Liver (tissue), 9 donors: ENCODE measurements around the gene MAGEA3. TPM values are rescaled to one million over a fixed set of nuclear protein-coding genes. Genes with fewer than 3 reads are reported as not detected.

Experiments
- DNase-seq: peaks from one replicate; pipeline ENCODE4 v3.0.0-alpha.2; 2017; ENCODE audit warnings: low spot score
- H3K27ac ChIP-seq, 2 donors: one replicate each; pipeline ENCODE4 v1.7.0; 2013; ENCODE audit warnings: inconsistent platforms in 2 of 2, low read length in 2 of 2, control low read depth in 1 of 2, low read depth in 1 of 2, mild to moderate bottlenecking in 1 of 2
- H3K27me3 ChIP-seq, 4 donors: one replicate each; pipeline versions ENCODE4 v1.6.1 to v1.7.0; 2013; ENCODE audit warnings: low read length in 3 of 4, inconsistent platforms in 1 of 4, mild to moderate bottlenecking in 1 of 4, moderate library complexity in 1 of 4; ENCODE audit not compliant: control insufficient read depth in 4 of 4, insufficient read depth in 4 of 4
- H3K36me3 ChIP-seq, 4 donors: one replicate each; pipeline versions ENCODE4 v1.6.1 to v1.7.0; 2013; ENCODE audit warnings: low read length in 3 of 4, mild to moderate bottlenecking in 3 of 4, low read depth in 1 of 4, moderate library complexity in 1 of 4; ENCODE audit not compliant: control insufficient read depth in 4 of 4, insufficient read depth in 3 of 4
- H3K4me1 ChIP-seq, 4 donors: one replicate each; pipeline versions ENCODE4 v1.6.1 to v1.7.0; 2013; ENCODE audit warnings: low read length in 3 of 4, mild to moderate bottlenecking in 3 of 4, moderate library complexity in 1 of 4; ENCODE audit not compliant: control insufficient read depth in 4 of 4, insufficient read depth in 4 of 4
- H3K4me3 ChIP-seq, 3 donors: one replicate each; pipeline versions ENCODE4 v1.6.1 to v1.7.0; 2013; ENCODE audit warnings: low read length in 3 of 3, control low read depth in 1 of 3, low read depth in 1 of 3, mild to moderate bottlenecking in 1 of 3
- H3K9ac ChIP-seq, 2 donors: one replicate each; pipeline ENCODE4 v1.7.0; 2013; ENCODE audit warnings: low read length in 2 of 2, mild to moderate bottlenecking in 2 of 2, moderate library complexity in 2 of 2, control low read depth in 1 of 2, low read depth in 1 of 2
- H3K9me3 ChIP-seq, 4 donors: one replicate each; pipeline versions ENCODE4 v1.6.1 to v1.7.0; 2013; ENCODE audit warnings: low read length in 3 of 4; ENCODE audit not compliant: control insufficient read depth in 4 of 4
- EGR1 ChIP-seq, 2 donors: IDR thresholded peaks; 2 replicates each; pipeline ENCODE4 v1.6.1; 2016 to 2018; ENCODE audit warnings: antibody characterized with exemption in 2 of 2, low read depth in 2 of 2
- FOXA1 ChIP-seq: IDR thresholded peaks from 2 replicates; pipeline ENCODE4 v1.6.1; 2016; ENCODE audit warnings: antibody characterized with exemption
- FOXA2 ChIP-seq: IDR thresholded peaks from 2 replicates; pipeline ENCODE4 v1.6.1; 2016; ENCODE audit warnings: antibody characterized with exemption
- GABPA ChIP-seq, 2 donors: IDR thresholded peaks in 1 of 2; conservative IDR thresholded peaks in 1 of 2; 2 replicates each; pipeline ENCODE4 v1.6.1; 2016; ENCODE audit warnings: antibody characterized with exemption in 2 of 2, mild to moderate bottlenecking in 1 of 2, moderate library complexity in 1 of 2
- HNF4A ChIP-seq, 2 donors: conservative IDR thresholded peaks; 2 replicates each; pipeline ENCODE4 v1.6.1; 2016; ENCODE audit warnings: antibody characterized with exemption in 2 of 2, mild to moderate bottlenecking in 2 of 2
- HNF4G ChIP-seq: IDR thresholded peaks from 2 replicates; pipeline ENCODE4 v1.6.1; 2016; ENCODE audit warnings: antibody characterized with exemption
- JUND ChIP-seq, 2 donors: IDR thresholded peaks; 2 replicates each; pipeline ENCODE4 v1.6.1; 2016; ENCODE audit warnings: antibody characterized with exemption in 2 of 2
- NR2F2 ChIP-seq: IDR thresholded peaks from 2 replicates; pipeline ENCODE4 v1.6.1; 2016; ENCODE audit warnings: antibody characterized with exemption
- RAD21 ChIP-seq, 2 donors: IDR thresholded peaks; 2 replicates each; pipeline ENCODE4 v1.6.1; 2016; ENCODE audit warnings: antibody characterized with exemption in 2 of 2, mild to moderate bottlenecking in 2 of 2
- RXRA ChIP-seq, 2 donors: IDR thresholded peaks; 2 replicates each; pipeline ENCODE4 v1.6.1; 2017 to 2018; ENCODE audit warnings: antibody characterized with exemption in 2 of 2, mild to moderate bottlenecking in 1 of 2
- SP1 ChIP-seq: IDR thresholded peaks from 2 replicates; pipeline ENCODE4 v1.6.1; 2018; ENCODE audit warnings: antibody characterized with exemption, mild to moderate bottlenecking
- TAF1 ChIP-seq: conservative IDR thresholded peaks from 2 replicates; pipeline ENCODE4 v1.6.1; 2016; ENCODE audit warnings: antibody characterized with exemption, mild to moderate bottlenecking
- YY1 ChIP-seq: IDR thresholded peaks from 2 replicates; pipeline ENCODE4 v1.6.1; 2016; ENCODE audit warnings: antibody characterized with exemption, mild to moderate bottlenecking
- WGBS: extraction: QIAGEN DNeasy Blood & Tissue Kit; methylation state at CpG from one replicate; pipeline ENCODE4 v1.1.7; 2013; 5-methylcytosine and 5-hydroxymethylcytosine counted together
- polyA plus RNA-seq, 2 donors: library from polyadenylated mRNA; stranded (reverse) in 1 of 2; unstranded in 1 of 2; fragments of 200-250 nt in 1 of 2; fragments of >200 nt in 1 of 2; fragmentation: Nextera tagmentation in 1 of 2; extraction: Ambion mirVana in 1 of 2; gene quantifications; one replicate each; pipeline versions ENCODE4 v1.2.1 to v1.2.3, GENCODE V29; 2013 to 2015
- total RNA-seq, 2 donors: library from RNA; depleted of rRNA; stranded (reverse); fragments of >200 nt; gene quantifications; one replicate each; pipeline ENCODE4 v1.2.3, GENCODE V29; 2014
- TF ChIP-seq, protein P1 (sequence below): IDR thresholded peaks from 2 replicates; pipeline ENCODE4 v1.6.1; 2016; ENCODE audit warnings: antibody characterized with exemption
- TF ChIP-seq, protein P2 (sequence below): IDR thresholded peaks from 2 replicates; pipeline ENCODE4 v1.6.1; 2016; ENCODE audit warnings: antibody characterized with exemption
- TF ChIP-seq, protein P3 (sequence below): fragments of 150-350 bp; IDR thresholded peaks from 2 replicates; pipeline ENCODE4 v1.5.1; 2017; ENCODE audit warnings: improper control_type of control experiment, low read depth, low read length; ENCODE audit not compliant: missing input control
- TF ChIP-seq, protein P4 (sequence below): IDR thresholded peaks from 2 replicates; pipeline ENCODE4 v1.6.1; 2016; ENCODE audit warnings: antibody characterized with exemption, mild to moderate bottlenecking
- TF ChIP-seq, protein P5 (sequence below): IDR thresholded peaks from 2 replicates; pipeline ENCODE4 v1.6.1; 2016; ENCODE audit warnings: antibody characterized with exemption
- donor health status: healthy.
- donor health status: healthy.
- donor health status: healthy.
- donor health status: healthy.
- donor health status: healthy.

MAGEA3 gene
- total and polyA plus RNA-seq, 4 donors: not detected

DNA sequence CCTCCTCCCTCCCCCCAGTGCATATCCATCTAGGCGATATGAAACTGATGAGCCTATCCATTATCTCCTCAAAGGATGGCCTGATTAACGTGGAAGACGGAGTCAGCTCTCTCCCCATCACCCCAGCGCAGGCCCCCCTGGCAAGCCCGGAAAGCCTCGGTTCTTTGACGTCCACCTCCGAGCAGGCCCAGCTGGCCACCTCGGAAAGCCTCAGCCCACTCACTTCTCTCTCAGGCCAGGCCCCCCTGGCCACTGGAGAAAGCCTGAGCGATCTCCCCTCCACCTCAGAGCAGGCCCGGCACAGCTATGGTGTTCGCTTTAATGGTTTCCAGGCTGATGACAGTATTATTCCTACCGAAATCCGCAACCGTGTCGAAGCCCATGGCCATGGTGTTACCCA is 46.1 kb upstream of the MAGEA3 start:
- Histone ChIP-seq H3K27ac (no peak overlapping the region), H3K9ac (no peak overlapping the region), H3K36me3 (no peaks in the 10 kb centered on the region), H3K4me1 (peaks cover 0 to 7% (median 1%) of the 10 kb centered on the region in 4 donors), H3K4me3 (no peak overlapping the region), H3K27me3 (no peaks in the 10 kb centered on the region), H3K9me3 (peaks cover 0 to 2% (median 0%) of the 10 kb centered on the region in 4 donors)
- 94% methylated on average over 16 of the region's 16 CpGs for WGBS
- DNase-seq: no peak
- TF ChIP-seq, protein P1, sequence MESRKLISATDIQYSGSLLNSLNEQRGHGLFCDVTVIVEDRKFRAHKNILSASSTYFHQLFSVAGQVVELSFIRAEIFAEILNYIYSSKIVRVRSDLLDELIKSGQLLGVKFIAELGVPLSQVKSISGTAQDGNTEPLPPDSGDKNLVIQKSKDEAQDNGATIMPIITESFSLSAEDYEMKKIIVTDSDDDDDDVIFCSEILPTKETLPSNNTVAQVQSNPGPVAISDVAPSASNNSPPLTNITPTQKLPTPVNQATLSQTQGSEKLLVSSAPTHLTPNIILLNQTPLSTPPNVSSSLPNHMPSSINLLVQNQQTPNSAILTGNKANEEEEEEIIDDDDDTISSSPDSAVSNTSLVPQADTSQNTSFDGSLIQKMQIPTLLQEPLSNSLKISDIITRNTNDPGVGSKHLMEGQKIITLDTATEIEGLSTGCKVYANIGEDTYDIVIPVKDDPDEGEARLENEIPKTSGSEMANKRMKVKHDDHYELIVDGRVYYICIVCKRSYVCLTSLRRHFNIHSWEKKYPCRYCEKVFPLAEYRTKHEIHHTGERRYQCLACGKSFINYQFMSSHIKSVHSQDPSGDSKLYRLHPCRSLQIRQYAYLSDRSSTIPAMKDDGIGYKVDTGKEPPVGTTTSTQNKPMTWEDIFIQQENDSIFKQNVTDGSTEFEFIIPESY: no peak
- no peak for TF ChIP-seq EGR1 (IDR thresholded peaks at IDR 0.05; ENCODE audit: low read depth in 2 of 2)
- TF ChIP-seq, protein P2, sequence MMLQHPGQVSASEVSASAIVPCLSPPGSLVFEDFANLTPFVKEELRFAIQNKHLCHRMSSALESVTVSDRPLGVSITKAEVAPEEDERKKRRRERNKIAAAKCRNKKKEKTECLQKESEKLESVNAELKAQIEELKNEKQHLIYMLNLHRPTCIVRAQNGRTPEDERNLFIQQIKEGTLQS: no peak
- no peak for TF ChIP-seq RAD21 (IDR thresholded peaks at IDR 0.05)
- TF ChIP-seq HNF4G: no peak
- TF ChIP-seq NR2F2: no peak
- no peak for TF ChIP-seq HNF4A (conservative IDR thresholded peaks at IDR 0.05)
- no peak for TF ChIP-seq YY1
- TF ChIP-seq RXRA (IDR thresholded peaks at IDR 0.05): no peak
- TF ChIP-seq FOXA2: no peak
- TF ChIP-seq, protein P3, sequence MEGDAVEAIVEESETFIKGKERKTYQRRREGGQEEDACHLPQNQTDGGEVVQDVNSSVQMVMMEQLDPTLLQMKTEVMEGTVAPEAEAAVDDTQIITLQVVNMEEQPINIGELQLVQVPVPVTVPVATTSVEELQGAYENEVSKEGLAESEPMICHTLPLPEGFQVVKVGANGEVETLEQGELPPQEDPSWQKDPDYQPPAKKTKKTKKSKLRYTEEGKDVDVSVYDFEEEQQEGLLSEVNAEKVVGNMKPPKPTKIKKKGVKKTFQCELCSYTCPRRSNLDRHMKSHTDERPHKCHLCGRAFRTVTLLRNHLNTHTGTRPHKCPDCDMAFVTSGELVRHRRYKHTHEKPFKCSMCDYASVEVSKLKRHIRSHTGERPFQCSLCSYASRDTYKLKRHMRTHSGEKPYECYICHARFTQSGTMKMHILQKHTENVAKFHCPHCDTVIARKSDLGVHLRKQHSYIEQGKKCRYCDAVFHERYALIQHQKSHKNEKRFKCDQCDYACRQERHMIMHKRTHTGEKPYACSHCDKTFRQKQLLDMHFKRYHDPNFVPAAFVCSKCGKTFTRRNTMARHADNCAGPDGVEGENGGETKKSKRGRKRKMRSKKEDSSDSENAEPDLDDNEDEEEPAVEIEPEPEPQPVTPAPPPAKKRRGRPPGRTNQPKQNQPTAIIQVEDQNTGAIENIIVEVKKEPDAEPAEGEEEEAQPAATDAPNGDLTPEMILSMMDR: no peak
- TF ChIP-seq FOXA1: no peak
- TF ChIP-seq SP1: no peak
- TF ChIP-seq TAF1: no peak
- TF ChIP-seq JUND (IDR thresholded peaks at IDR 0.05): no peak

DNA sequence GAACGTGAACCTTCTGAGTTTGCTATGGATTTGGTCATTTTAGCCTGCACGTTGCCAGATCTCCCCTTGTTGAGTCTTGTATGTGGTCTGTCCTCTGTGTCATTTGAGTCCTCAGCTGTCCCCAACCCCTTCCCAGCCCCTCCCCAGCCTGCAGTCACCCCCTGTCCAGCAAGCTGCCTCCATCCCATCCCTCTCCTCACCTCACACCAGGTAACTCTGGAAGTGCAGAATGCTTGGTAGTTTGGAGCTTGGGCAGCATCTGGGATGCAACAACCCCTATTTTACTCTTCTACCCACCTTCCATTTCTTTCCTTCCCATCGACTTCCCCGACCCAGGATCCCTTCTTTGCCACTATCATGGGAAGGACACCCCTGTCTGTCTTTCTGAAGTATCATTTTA is 42.5 kb upstream of the MAGEA3 start:
- no peak for DNase-seq
- Histone ChIP-seq H3K4me3 (no peak overlapping the region), H3K9ac (no peak overlapping the region), H3K36me3 (no peaks in the 10 kb centered on the region), H3K27me3 (peaks cover 0 to 2% (median 0%) of the 10 kb centered on the region in 4 donors), H3K27ac (no peak overlapping the region), H3K4me1 (peaks cover 0 to 7% (median 1%) of the 10 kb centered on the region in 4 donors), H3K9me3 (peaks cover 0 to 2% (median 0%) of the 10 kb centered on the region in 4 donors)
- WGBS: 83% methylated on average over 4 of the region's 4 CpGs
- TF ChIP-seq YY1: no peak
- TF ChIP-seq, protein P4, sequence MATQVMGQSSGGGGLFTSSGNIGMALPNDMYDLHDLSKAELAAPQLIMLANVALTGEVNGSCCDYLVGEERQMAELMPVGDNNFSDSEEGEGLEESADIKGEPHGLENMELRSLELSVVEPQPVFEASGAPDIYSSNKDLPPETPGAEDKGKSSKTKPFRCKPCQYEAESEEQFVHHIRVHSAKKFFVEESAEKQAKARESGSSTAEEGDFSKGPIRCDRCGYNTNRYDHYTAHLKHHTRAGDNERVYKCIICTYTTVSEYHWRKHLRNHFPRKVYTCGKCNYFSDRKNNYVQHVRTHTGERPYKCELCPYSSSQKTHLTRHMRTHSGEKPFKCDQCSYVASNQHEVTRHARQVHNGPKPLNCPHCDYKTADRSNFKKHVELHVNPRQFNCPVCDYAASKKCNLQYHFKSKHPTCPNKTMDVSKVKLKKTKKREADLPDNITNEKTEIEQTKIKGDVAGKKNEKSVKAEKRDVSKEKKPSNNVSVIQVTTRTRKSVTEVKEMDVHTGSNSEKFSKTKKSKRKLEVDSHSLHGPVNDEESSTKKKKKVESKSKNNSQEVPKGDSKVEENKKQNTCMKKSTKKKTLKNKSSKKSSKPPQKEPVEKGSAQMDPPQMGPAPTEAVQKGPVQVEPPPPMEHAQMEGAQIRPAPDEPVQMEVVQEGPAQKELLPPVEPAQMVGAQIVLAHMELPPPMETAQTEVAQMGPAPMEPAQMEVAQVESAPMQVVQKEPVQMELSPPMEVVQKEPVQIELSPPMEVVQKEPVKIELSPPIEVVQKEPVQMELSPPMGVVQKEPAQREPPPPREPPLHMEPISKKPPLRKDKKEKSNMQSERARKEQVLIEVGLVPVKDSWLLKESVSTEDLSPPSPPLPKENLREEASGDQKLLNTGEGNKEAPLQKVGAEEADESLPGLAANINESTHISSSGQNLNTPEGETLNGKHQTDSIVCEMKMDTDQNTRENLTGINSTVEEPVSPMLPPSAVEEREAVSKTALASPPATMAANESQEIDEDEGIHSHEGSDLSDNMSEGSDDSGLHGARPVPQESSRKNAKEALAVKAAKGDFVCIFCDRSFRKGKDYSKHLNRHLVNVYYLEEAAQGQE: no peak
- TF ChIP-seq, protein P2: no peak
- TF ChIP-seq, protein P5, sequence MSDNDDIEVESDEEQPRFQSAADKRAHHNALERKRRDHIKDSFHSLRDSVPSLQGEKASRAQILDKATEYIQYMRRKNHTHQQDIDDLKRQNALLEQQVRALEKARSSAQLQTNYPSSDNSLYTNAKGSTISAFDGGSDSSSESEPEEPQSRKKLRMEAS: no peak
- no peak for TF ChIP-seq GABPA (IDR thresholded peaks at IDR 0.05 in 1 of 2, conservative IDR thresholded peaks at IDR 0.05 in 1 of 2)
- no peak for TF ChIP-seq HNF4G
- no peak for TF ChIP-seq JUND (IDR thresholded peaks at IDR 0.05)
- TF ChIP-seq NR2F2: no peak
- no peak for TF ChIP-seq FOXA2
- TF ChIP-seq, protein P1: no peak
- TF ChIP-seq SP1: no peak
- TF ChIP-seq, protein P3: no peak
- TF ChIP-seq EGR1 (IDR thresholded peaks at IDR 0.05; ENCODE audit: low read depth in 2 of 2): no peak
- TF ChIP-seq RXRA (IDR thresholded peaks at IDR 0.05): no peak
- TF ChIP-seq TAF1: no peak
- no peak for TF ChIP-seq HNF4A (conservative IDR thresholded peaks at IDR 0.05)
